Osteoblast (primary cell): ENCODE measurements around the gene NEURL2. TPM values are rescaled to one million over a fixed set of nuclear protein-coding genes. Genes with fewer than 3 reads are reported as not detected.

Experiments used
- DNase-seq: peaks from one replicate; pipeline ENCODE4 v3.0.0; 2011; ENCODE audit warnings: low spot score, mixed read lengths; ENCODE audit not compliant: insufficient read length; ENCODE audit errors: missing footprints
- H2AFZ ChIP-seq: 2 replicates; pipeline ENCODE4 v1.6.0; 2011; ENCODE audit warnings: mild to moderate bottlenecking, low read length
- H3K27ac ChIP-seq: 2 replicates; pipeline ENCODE4 v1.5.1; 2011; ENCODE audit warnings: mild to moderate bottlenecking, low read depth, low read length, moderate library complexity
- H3K27me3 ChIP-seq: 2 replicates; pipeline ENCODE4 v1.6.0; 2012; ENCODE audit warnings: mild to moderate bottlenecking, control low read depth, inconsistent platforms, low read length, moderate library complexity; ENCODE audit not compliant: insufficient read depth
- H3K36me3 ChIP-seq: 2 replicates; pipeline ENCODE4 v1.5.1; 2011; ENCODE audit warnings: mild to moderate bottlenecking, low read length, control low read depth, moderate library complexity; ENCODE audit not compliant: insufficient read depth
- H3K4me1 ChIP-seq: 2 replicates; pipeline ENCODE4 v1.5.1; 2011; ENCODE audit warnings: mild to moderate bottlenecking, low read length, control low read depth, moderate library complexity; ENCODE audit not compliant: insufficient read depth
- H3K4me2 ChIP-seq: 2 replicates; pipeline ENCODE4 v1.6.0; 2011; ENCODE audit warnings: mild to moderate bottlenecking, low read length; ENCODE audit not compliant: insufficient read depth
- H3K4me3 ChIP-seq: fragments of 200-600 bp; sonication (generic); 3 replicates; pipeline ENCODE4 v1.5.1; 2012; ENCODE audit warnings: mild to moderate bottlenecking, low read length, inconsistent platforms; ENCODE audit not compliant: insufficient read depth
- H3K79me2 ChIP-seq: 2 replicates; pipeline ENCODE4 v1.6.0; 2012; ENCODE audit warnings: mild to moderate bottlenecking, low read length, control low read depth, inconsistent platforms; ENCODE audit not compliant: insufficient read depth
- H3K9me3 ChIP-seq: 2 replicates; pipeline ENCODE4 v1.5.1; 2011; ENCODE audit warnings: low read depth, low read length, control low read depth
- H4K20me1 ChIP-seq: 2 replicates; pipeline ENCODE4 v1.6.0; 2012; ENCODE audit warnings: mild to moderate bottlenecking, low read length, control low read depth; ENCODE audit not compliant: insufficient read depth
- total RNA-seq: library from RNA; depleted of rRNA; stranded (reverse); fragments of >200 nt; gene quantifications from 2 replicates; pipeline ENCODE4 v1.2.3, GENCODE V29; 2012
- TF ChIP-seq, protein P1 (sequence below): IDR thresholded peaks from 2 replicates; pipeline ENCODE4 v1.5.1; 2011; ENCODE audit warnings: mild to moderate bottlenecking, low read depth, low read length, moderate library complexity; ENCODE audit errors: extremely low read depth

Gene NEURL2
- total RNA-seq, 1 donor = 4.7 TPM

DNA sequence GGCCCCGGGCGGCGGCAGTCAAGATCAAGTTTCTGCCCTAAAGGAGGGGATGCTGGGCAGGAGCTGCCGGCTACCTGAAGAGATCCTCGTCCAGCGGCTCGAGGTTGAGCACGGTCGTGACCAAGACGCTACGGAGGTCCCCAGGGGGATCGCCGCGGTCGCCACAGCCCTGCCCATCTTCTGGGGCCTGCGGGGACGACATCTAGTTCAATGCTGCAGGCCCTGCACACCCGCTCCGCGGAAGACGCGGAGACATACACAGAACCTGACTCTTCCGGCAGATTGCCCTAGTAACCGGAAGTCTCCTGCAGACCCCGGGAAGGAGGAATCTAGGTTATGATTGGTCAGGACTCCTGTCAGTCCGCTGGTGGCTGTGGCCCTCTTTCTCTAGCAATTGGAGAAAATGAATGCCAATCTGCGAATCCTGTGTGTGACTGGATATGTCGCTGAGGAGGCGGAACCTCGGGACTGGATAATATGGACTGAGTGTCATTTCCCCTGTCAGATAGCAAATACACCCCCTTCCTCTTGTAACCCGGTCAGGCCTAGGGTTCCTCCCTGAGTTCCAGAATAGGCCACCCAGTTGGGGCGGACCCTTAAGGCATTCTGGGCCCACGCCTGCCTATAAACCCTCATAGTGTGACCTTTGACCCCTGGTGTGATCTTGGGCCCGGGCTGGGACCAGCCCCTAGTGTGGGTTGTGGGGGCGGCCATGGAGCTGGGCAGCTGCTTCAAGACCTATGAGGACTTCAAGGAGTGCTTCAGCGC, 33.7 kb downstream of the NEURL2 start, which contains the start of the genes ACOT8 and ZSWIM3:
Gene ACOT8, minus strand, starts transcription at position 279 of the 768 bp plus-strand sequence. Its CDS starts 77 bp downstream, at position 202.
Gene ZSWIM3, plus strand, starts transcription at position 501 of the 768 bp plus-strand sequence. Its CDS starts 212 bp downstream, at position 713.
- peak within 1 kb of the TSS; percentile 86 for H3K4me3 ChIP-seq
- peak within 1 kb of the TSS; percentile 99 for H3K4me2 ChIP-seq
- H3K79me2 ChIP-seq = peaks cover 35% of the 10 kb centered on the region
- H2AFZ ChIP-seq = peak within 1 kb of the TSS; percentile 95
- peaks cover 7% of the 10 kb centered on the region for H4K20me1 ChIP-seq
- H3K9me3 ChIP-seq = no peaks in the 10 kb centered on the region
- TF ChIP-seq, protein P1, sequence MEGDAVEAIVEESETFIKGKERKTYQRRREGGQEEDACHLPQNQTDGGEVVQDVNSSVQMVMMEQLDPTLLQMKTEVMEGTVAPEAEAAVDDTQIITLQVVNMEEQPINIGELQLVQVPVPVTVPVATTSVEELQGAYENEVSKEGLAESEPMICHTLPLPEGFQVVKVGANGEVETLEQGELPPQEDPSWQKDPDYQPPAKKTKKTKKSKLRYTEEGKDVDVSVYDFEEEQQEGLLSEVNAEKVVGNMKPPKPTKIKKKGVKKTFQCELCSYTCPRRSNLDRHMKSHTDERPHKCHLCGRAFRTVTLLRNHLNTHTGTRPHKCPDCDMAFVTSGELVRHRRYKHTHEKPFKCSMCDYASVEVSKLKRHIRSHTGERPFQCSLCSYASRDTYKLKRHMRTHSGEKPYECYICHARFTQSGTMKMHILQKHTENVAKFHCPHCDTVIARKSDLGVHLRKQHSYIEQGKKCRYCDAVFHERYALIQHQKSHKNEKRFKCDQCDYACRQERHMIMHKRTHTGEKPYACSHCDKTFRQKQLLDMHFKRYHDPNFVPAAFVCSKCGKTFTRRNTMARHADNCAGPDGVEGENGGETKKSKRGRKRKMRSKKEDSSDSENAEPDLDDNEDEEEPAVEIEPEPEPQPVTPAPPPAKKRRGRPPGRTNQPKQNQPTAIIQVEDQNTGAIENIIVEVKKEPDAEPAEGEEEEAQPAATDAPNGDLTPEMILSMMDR = no peak
- peaks cover 27% of the 10 kb centered on the region for H3K4me1 ChIP-seq
- peak; percentile 100 for DNase-seq
- peak within 1 kb of the TSS; percentile 63 for H3K27ac ChIP-seq
- H3K36me3 ChIP-seq = peaks cover 8% of the 10 kb centered on the region
- no peaks in the 10 kb centered on the region for H3K27me3 ChIP-seq

DNA sequence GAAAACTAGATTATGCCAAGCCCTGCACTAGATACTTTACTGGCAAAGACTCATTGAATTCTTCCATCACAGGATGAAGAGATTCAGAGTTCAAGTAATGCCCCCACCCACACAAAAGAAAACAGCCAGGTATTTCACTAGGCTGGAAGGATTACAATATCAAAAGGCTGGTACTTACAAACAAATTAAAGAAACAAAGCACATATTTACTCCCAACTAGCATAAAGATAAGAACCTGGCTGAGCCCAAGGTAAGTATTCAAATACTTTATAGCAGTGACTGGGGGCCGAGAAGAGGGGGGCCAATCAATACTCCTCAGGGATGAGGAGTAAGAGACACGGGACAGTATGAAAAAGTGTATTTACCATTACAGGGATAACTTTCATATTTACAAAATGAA, 37.5 kb downstream of the NEURL2 start:
- no peak for DNase-seq
- no peaks in the 10 kb centered on the region for H3K27me3 ChIP-seq
- H3K79me2 ChIP-seq = peaks cover 37% of the 10 kb centered on the region
- H3K36me3 ChIP-seq = peaks cover 12% of the 10 kb centered on the region
- no peak overlapping the region for H3K4me2 ChIP-seq
- H3K27ac ChIP-seq = no peak overlapping the region
- no peak overlapping the region for H3K4me3 ChIP-seq
- H2AFZ ChIP-seq = no peak overlapping the region
- H3K4me1 ChIP-seq = peaks cover 19% of the 10 kb centered on the region
- TF ChIP-seq, protein P1 = no peak
- H4K20me1 ChIP-seq = peaks cover 11% of the 10 kb centered on the region
- no peaks in the 10 kb centered on the region for H3K9me3 ChIP-seq

DNA sequence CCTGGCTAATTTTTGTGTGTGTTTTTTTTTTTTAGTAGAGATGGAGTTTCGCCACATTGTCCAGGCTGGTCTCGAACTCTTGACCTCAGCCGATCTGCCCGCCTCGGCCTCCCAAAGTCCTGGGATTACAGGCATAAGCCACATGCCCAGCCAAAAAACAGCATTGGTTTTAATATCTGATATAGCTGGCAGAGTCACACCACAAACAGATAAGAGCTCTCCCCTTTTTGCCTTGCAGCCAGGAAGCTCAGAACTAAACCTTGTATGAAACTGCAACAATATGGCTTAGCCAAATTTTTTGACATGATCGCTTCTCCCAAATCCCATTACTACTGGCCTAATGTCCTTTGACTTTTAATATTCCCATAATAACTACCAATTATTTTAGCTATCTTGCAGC, 38.7 kb downstream of the NEURL2 start:
- TF ChIP-seq, protein P1 = no peak
- Histone ChIP-seq H3K4me3 (no peak overlapping the region), H3K9me3 (no peaks in the 10 kb centered on the region), H3K36me3 (peaks cover 16% of the 10 kb centered on the region), H2AFZ (no peak overlapping the region), H3K4me2 (no peak overlapping the region), H3K27me3 (no peaks in the 10 kb centered on the region), H4K20me1 (peaks cover 11% of the 10 kb centered on the region), H3K4me1 (peaks cover 10% of the 10 kb centered on the region), H3K27ac (no peak overlapping the region), H3K79me2 (peaks cover 31% of the 10 kb centered on the region)
- DNase-seq = no peak

DNA sequence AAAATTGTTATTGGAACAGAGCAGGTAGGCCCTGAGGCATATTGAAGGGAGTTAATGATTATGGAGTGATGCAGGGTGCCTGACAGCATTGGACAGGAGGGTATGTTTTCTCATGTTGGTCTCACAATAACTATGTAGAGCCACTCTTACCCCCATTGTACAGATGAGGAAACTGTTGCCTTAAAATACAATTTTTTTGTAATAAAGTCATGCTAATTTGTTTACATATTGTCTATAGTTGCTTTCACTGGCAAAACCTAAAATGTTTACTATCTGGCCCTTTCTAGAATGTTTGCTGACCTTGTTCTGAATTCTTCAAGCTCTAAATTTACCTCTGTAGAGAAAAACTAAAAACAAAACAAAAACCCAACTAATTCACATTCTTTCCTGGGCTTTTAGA, 39.5 kb downstream of the NEURL2 start:
- no peak overlapping the region for H2AFZ ChIP-seq
- DNase-seq = no peak
- H3K4me2 ChIP-seq = no peak overlapping the region
- H3K27me3 ChIP-seq = no peaks in the 10 kb centered on the region
- H3K4me1 ChIP-seq = peaks cover 8% of the 10 kb centered on the region
- H3K79me2 ChIP-seq = peaks cover 25% of the 10 kb centered on the region
- H3K36me3 ChIP-seq = peaks cover 17% of the 10 kb centered on the region
- H3K27ac ChIP-seq = no peak overlapping the region
- TF ChIP-seq, protein P1 = no peak
- no peak overlapping the region for H3K4me3 ChIP-seq
- peaks cover 11% of the 10 kb centered on the region for H4K20me1 ChIP-seq
- H3K9me3 ChIP-seq = no peaks in the 10 kb centered on the region
